ENCODE data around the gene DPP6. TPM values are rescaled to one million over a fixed set of nuclear protein-coding genes. Genes with fewer than 3 reads are reported as not detected.

Gene DPP6
- total RNA-seq, 4 donors from 2014 or later, result 0.38 TPM; not detected in 2

DNA sequence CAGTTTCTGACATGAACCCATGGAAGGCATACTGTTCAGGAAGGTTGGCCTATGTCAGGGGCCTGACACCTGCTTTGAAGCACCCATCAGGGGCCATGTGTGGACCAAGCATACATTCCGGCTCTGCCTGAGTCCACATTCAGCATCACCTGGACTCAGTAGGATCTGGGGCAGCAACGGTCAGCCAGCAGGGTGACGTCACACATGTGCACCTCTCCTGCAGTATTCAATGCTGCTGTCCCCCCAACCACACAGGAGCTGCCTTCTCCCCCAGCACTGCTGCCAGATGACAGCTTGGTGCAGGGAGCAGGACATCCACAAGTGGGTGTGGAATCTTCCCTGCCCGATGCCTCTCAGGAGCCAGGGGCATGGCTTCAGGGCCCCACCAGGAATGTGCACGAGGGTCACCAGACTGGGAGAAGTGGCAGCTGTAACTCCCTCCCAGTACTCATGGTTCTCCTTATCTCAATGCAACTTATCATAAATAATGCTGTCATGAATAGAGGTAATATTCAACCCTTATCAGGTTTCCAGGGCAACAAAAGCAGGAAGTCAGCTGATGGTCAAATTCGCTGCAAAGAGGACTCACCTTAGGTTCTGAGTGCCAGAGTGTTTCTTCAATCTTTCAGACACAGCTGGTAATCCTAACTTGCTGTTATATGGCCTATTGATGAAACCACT, 657.8 kb downstream of the DPP6 start:
- H3K36me3 ChIP-seq, result no peaks in the 10 kb centered on the region
- intact Hi-C loops (cut with DNase I), result no loop called here
- WGBS, 2 donors, result 63 to 69% methylated on average over 4 to 5 of the region's 6 CpGs

DNA sequence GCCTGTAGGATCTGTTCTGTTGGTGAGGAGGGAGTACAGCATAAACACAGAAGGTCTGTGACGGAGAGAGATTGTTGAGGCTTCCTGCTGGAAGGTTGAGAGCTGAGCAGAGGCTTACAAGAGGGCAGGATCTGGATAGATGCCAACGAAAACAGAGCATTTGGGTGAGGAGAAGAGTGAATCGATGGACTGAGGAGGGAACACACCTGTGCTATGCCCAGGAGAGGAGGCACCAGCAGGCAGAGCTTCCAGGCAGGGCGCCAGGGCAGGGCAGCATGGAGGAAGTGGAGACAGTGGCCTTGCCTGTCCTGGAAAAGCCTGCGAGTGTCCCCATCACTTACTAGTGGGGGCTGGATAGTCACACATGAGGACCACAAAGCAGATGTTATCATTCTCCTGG, 667.8 kb downstream of the DPP6 start:
- Histone ChIP-seq H3K4me1 (no peaks in the 10 kb centered on the region), H3K27me3 (no peaks in the 10 kb centered on the region), H3K27ac (no peak overlapping the region), H3K4me3 (no peak overlapping the region), H3K9me3 (peaks cover 0 to 4% (median 3%) of the 10 kb centered on the region in 3 donors), H3K36me3 (no peaks in the 10 kb centered on the region)
- WGBS, 2 donors, result 55% methylated on average over 5 of the region's 5 CpGs; no CpG with 5 or more reads in 1 of the 2 donors
- no peak for DNase-seq
- TF ChIP-seq, protein P1, sequence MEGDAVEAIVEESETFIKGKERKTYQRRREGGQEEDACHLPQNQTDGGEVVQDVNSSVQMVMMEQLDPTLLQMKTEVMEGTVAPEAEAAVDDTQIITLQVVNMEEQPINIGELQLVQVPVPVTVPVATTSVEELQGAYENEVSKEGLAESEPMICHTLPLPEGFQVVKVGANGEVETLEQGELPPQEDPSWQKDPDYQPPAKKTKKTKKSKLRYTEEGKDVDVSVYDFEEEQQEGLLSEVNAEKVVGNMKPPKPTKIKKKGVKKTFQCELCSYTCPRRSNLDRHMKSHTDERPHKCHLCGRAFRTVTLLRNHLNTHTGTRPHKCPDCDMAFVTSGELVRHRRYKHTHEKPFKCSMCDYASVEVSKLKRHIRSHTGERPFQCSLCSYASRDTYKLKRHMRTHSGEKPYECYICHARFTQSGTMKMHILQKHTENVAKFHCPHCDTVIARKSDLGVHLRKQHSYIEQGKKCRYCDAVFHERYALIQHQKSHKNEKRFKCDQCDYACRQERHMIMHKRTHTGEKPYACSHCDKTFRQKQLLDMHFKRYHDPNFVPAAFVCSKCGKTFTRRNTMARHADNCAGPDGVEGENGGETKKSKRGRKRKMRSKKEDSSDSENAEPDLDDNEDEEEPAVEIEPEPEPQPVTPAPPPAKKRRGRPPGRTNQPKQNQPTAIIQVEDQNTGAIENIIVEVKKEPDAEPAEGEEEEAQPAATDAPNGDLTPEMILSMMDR (IDR thresholded peaks at IDR 0.05), result no peak
- TF ChIP-seq POLR2A (IDR thresholded peaks at IDR 0.05), result no peak
- intact Hi-C loops (cut with DNase I), result no loop called here

More for the DNA sequence above, 657.8 kb downstream of the DPP6 start:
- Histone ChIP-seq H3K27ac (no peak overlapping the region), H3K4me1 (no peaks in the 10 kb centered on the region), H3K9me3 (peaks cover 0 to 12% (median 0%) of the 10 kb centered on the region in 3 donors), H3K27me3 (no peaks in the 10 kb centered on the region), H3K4me3 (no peak overlapping the region)
- no peak for TF ChIP-seq POLR2A (IDR thresholded peaks at IDR 0.05)
- TF ChIP-seq, protein P1 (IDR thresholded peaks at IDR 0.05), result no peak
- DNase-seq, result no peak

DNA sequence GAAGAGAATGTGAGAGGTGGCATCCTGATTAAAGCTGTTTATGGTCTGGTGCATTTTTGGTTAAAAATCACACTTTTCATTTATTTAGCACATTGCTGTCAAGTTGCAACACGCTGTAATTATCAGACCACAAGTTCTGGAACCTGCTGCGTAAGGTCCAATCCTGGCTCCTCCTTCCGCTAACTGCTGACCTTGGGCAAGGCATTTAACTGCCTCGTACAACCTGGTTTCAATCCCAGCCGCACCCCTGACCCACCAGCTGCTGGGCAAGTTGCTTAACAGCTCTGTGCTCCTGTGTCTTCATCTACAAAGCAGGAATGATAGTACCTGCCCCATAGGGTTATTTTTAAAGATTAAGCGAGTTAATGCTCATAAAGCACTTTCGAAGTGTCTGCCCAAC, 668.9 kb downstream of the DPP6 start:
- no peaks in the 10 kb centered on the region for H3K4me1 ChIP-seq
- H3K36me3 ChIP-seq, result no peaks in the 10 kb centered on the region
- peaks cover 0 to 15% (median 3%) of the 10 kb centered on the region in 3 donors for H3K9me3 ChIP-seq
- H3K27me3 ChIP-seq, result no peaks in the 10 kb centered on the region
- WGBS, 2 donors, result 65 to 82% methylated on average over 7 of the region's 7 CpGs
- no peak overlapping the region for H3K27ac ChIP-seq
- TF ChIP-seq, protein P1 (IDR thresholded peaks at IDR 0.05), result no peak
- TF ChIP-seq POLR2A (IDR thresholded peaks at IDR 0.05), result no peak
- no peak for DNase-seq
- intact Hi-C loops (cut with DNase I), result no loop called here
- H3K4me3 ChIP-seq, result no peak overlapping the region

DNA sequence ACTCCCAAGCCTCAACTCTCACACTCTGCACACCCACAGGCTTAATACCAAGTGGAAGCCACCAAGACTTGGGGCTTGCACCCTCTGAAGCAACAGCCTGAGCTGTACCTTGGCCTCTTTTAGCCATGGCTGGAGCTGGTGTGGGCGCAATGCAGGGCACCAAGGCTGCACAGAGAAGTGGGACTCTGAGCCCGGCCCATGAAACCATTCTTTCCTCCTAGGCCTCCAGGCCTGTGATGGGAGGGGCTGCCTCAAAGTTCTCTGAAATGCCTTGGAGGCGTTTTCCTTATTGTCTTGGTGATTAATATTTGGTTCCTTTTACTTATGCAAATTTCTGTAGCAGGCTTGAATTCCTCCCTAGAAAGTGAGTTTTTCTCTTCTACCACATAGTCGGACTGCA, 674.2 kb downstream of the DPP6 start:
- peaks cover 0 to 19% (median 3%) of the 10 kb centered on the region in 3 donors for H3K9me3 ChIP-seq
- no peak overlapping the region for H3K4me3 ChIP-seq
- TF ChIP-seq POLR2A (IDR thresholded peaks at IDR 0.05), result no peak
- TF ChIP-seq, protein P1 (IDR thresholded peaks at IDR 0.05), result no peak
- H3K27me3 ChIP-seq, result no peaks in the 10 kb centered on the region
- H3K36me3 ChIP-seq, result no peaks in the 10 kb centered on the region
- no peak for DNase-seq
- no peak overlapping the region for H3K27ac ChIP-seq
- intact Hi-C loops (cut with DNase I), result no loop called here
- H3K4me1 ChIP-seq, result no peaks in the 10 kb centered on the region
- WGBS, 2 donors, result 65 to 78% methylated on average over 4 of the region's 4 CpGs

DNA sequence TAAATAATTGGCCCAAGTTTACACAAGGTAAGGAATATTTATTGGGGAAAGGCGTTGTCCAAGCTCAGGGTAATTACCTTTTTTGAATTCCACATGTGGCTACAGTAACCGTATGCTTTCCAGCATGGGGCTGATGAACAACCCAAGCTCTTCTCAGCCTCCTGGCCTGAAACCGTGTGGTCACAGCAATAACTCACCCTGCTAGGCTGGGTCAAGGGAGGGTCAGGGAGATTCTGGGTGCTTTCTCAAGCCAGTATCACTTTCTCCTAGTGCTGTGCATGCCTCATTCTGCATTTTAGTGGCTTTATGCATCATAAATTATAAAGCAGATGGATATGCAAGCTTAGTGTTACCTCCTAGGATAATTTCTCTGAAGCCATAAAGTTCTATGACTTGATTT, 676.9 kb downstream of the DPP6 start:
- TF ChIP-seq POLR2A (IDR thresholded peaks at IDR 0.05), result no peak
- TF ChIP-seq, protein P1 (IDR thresholded peaks at IDR 0.05), result no peak
- H3K9me3 ChIP-seq, result peaks cover 0 to 26% (median 0%) of the 10 kb centered on the region in 3 donors
- WGBS, 2 donors, result 43 to 50% methylated on average over 3 of the region's 3 CpGs
- H3K36me3 ChIP-seq, result no peaks in the 10 kb centered on the region
- intact Hi-C loops (cut with DNase I), result no loop called here
- no peaks in the 10 kb centered on the region for H3K27me3 ChIP-seq
- no peak overlapping the region for H3K4me3 ChIP-seq
- H3K4me1 ChIP-seq, result no peaks in the 10 kb centered on the region
- H3K27ac ChIP-seq, result no peak overlapping the region
- DNase-seq, result no peak
